Activated T-cell treated with anti-CD3 and anti-CD28 coated beads, Interleukin-2, amount 50 U/mL, for 1 hour (primary cell): ENCODE results near the gene ATXN2.
A peak's percentile ranks its signal among the peaks of the same experiment; 100 is the strongest.

ENCODE experiments used
- DNase-seq: peaks from one replicate; pipeline ENCODE4 v3.0.0-alpha.2; 2020

ATXN2 gene

GRCh38 chr12:111448846-111449790, 150.0 kb downstream of the ATXN2 start:
- DNase-seq = no peak

DNA sequence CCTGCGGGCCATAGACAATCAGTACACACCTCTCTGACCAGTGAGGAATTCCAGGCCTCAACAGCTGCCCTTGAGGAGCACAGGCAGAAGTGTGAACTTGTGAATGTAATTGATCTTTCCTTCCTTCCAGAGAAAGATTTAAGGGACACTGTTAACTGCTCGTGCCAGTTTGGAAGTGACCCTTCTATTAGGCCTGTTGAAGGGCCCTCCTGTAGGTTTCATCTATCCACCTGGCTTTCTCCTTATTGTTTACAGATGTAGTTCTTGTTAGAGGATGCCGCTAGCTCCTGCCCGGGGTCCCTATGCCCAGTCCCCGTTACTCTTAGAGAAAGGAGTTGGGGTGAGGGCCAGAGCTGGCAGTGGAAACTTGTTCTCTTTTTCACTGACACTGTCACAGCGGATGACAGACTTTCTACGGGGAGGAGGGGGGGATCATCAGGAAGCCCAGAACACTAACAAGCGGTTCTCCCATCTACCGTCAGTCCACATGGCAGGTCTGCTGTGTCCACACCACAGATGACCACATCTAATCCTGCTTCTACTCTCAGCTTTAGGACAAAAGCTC, 150.8 kb downstream of the ATXN2 start:
- DNase-seq = no peak

- no peak for DNase-seq
Observed at GRCh38 chr12:111447571-111448265, 151.4 kb downstream of the ATXN2 start.

GRCh38 chr12:111446631-111447570, 152.2 kb downstream of the ATXN2 start:
- no peak for DNase-seq

DNA sequence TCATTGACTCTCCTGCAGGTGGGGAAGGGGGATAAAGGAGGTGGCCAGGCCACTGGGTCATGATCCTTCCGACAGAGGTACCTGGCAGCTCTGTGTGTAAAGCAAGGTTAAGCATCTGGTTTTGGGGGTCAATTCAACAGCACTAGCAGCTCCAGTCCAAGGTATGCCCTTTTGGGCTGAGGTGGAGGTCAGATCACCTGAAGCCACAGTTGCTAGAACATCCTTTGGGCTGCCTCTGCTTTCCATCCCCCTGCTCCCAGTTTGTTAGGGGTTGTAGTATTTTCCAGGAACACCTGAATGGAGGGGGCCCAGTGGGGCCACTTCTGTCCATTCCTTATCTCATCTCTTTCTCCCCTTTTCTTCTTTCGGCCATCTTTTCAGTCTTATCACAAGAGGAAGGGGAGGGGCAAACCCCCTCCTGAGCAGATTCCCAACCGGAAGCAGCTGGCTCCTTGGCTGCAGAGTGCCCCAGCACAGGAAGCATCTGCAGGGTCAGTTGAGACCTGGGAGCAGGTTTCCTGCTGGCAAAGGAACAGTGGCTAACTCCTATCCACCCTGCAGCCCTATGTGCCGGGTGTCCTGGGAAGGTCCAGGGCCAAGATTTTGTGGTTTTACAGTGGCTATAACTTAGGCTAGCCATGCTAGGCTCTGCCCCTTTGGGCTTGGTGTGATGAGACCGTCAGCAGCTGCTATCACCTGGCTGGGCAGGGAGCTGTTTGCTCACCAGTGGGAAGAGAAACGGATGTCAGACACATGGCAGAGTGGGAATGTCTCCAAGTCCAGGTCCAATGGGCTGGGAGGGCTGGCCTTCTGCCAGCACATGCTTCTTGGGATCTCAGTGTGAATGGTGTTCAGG, 153.2 kb downstream of the ATXN2 start:
- no peak for DNase-seq

DNA sequence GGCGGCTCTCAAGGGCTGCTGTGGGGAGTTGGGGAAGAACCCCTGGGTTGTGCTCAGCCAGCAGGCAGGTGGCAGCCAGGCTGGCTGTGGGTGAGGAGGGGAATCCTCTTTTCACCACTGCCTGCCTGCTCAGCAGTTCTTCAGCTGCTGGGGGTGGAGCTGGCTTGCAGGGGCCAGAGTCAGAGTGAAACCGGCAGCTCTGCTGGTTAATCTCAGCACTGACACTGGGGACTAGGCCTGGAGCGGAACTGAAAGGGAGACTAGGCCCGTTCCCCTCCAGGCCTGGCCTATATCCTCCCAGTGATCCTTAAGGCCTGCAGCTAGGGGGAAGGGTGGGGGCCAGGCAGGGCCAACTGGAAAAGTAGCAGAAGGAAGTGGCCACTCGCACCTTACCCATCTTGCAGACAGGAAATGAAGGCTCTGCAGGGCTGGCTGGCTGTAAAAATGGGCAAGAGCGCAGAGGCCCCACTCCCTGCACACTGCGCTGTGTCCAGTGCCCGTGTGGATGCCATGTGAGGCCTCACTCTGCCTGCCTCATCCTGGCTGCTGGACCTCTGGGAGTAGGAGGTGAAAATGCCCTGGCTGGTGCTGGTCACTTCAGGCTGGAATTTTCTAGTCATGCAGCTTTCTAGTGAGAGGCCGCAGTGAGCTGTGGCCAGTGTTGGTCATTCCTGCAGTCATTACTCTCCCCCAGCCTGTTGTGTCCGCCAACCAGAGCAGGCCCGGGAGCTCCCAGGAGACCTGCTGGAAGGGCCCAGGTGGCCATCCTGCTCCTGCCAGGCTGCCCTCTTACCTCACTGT, 154.0 kb downstream of the ATXN2 start:
- DNase-seq = peak; percentile 75

GRCh38 chr12:111444314-111444924, 154.7 kb downstream of the ATXN2 start:
- DNase-seq = no peak

GRCh38 chr12:111443586-111443985, 155.5 kb downstream of the ATXN2 start:
- DNase-seq = no peak

DNA sequence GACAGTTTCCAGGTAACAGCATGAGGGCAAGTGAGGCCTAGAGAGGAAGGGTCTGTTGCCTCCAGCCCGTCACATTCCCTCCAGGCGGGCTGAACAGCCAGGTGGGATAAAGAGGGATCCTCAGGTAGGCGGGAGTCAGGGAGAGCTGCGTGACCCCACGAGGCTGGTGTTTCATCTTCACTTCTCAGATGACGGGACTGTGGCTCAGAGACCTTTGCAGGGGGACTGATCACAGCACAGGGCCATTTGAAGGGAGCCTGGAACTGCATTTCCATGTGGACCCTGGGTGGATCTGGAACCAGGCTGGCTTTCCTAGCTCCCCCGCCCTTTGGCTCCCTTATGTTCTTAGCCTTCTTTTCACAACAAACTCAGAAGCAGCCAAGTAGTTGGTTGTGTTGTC, 156.0 kb downstream of the ATXN2 start:
- DNase-seq = no peak

DNA sequence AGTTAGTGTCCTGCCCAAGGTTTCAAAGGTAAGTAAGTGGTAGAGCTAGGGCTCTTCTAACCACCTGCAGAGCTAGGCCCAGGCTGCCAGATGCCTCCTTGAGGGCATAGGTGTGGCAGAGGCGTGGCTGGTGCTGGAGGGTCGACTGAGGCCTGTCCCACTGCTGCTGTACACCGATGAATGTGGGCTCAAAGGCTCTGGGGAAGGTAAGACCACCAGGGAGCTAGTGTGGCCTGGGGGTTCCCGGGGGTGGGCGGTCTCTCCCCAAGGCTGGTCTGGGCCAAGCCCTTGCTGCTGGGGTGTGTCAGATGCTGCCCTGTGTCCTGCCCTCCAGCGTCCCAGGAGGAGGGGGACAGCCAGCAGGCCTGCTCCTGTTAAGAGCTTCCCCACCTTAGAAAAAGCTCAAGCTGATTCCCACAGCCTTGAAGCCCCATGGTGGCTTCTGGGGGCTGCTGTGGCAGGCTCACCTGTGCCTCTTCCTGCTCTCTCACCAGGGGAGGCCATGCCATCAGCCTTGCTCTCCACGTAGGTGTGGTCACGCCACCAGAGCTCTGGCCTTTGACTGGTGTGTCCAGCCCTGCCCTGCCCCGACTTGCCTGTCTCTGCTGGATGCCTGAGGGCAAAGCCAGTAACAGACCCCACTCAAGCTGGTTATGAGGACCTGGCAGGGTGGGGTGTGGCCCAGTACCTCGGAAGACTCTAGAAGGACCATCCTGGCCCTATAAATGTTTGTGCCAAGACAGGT, 156.6 kb downstream of the ATXN2 start:
- DNase-seq = no peak

DNA sequence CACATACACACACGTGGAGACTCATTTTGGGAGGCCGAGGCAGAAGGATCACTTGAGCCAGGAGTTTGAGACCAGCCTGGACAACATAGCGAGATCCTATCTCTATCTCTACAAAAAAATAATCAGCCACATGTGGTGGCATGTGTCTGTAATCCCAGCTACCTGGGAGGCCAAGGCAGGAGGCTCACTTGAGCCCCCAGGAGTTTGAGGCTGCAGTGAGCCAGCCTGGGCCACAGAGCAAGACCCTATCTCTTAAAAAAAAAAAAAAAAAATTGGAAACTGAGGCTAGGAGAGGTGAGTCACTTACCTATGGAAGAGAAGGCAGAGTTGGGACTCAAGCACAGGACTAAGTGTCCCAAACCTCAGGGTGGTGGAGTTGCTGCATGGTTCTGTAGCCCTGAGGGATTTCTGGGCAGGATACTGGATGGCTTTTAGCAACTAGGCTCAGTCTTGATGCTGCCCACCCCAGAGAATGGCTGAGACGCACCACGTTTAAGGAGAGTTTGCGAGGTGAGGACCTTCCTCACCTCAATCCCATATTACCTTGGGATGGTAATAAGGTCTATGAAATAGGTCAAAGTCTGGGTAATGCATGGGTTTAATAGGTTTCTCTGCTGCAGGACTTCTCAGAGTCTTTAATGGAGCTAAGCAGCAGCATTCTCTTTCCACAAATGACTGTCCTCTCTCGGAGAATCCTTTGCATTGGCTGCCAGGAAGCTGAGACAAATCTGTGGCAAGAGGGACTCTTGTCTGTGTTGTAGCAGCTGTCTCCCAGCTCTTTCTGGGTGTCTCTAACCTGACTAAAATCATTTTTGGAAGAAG, 157.8 kb downstream of the ATXN2 start:
- DNase-seq = no peak

GRCh38 chr12:111440631-111441030, 158.5 kb downstream of the ATXN2 start:
- no peak for DNase-seq

DNA sequence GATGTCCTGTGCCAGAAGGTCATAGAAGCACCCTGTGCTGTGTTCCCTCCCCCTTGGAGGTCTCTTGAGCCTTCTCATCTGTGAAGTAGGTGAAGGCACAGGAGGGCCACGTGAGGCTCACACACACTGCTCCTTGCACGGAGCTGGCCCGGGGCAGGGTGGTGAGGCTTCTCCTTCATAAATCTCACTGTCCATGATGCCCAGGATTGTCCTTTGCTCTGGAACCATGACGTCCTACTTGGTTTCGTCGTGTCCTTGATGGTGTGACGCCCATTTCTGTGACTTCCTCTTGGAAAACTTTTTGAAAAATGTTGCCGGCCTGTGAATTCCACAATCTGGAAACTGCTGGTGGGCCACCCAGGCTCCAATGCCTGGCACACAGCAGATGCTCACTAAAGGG, 159.0 kb downstream of the ATXN2 start:
- DNase-seq = no peak

DNA sequence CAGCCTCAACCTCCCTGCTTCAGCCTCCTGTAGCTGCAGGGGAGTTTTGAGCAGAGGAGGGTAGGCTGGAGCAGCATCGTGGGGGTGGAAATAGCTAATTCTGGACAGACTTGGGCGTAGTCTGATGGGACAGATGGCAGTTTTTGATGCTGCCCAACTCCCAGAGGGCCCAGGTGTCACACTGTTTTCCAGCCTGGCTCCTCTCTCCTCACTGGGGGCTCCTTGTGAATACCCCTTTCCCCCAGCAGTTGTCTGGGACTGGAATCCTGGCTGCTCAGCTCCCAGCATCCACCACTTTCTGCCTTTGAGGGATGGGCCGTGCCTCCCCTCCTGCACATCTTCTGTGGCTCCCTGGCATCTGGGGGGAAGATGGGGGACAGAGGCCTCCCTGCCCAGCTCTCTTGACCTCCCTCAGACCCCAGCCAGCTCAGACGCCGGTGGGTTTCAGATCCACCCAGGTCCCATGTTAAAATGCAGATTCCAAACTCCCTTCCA, 159.4 kb downstream of the ATXN2 start:
- DNase-seq = no peak

DNA sequence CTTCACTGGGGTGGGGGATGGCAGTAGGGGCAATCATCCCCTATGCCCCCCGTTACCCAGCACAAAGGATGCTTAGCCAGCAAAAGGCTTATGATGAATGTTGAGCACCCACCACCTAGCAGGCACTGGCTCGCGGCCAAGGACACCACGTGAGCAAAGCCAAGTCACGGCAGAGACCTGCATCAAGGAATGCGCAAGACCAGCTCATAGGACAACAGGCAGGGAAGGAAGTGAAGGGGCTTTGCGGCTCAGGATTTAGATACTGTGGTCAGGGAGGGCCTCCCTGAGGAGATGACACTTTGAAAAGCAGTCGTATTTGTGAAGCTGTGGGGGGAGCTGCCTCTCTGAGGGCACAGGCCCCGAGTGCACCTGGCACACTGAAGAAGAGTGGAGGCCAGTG, 160.6 kb downstream of the ATXN2 start:
- DNase-seq = peak; percentile 72

DNA sequence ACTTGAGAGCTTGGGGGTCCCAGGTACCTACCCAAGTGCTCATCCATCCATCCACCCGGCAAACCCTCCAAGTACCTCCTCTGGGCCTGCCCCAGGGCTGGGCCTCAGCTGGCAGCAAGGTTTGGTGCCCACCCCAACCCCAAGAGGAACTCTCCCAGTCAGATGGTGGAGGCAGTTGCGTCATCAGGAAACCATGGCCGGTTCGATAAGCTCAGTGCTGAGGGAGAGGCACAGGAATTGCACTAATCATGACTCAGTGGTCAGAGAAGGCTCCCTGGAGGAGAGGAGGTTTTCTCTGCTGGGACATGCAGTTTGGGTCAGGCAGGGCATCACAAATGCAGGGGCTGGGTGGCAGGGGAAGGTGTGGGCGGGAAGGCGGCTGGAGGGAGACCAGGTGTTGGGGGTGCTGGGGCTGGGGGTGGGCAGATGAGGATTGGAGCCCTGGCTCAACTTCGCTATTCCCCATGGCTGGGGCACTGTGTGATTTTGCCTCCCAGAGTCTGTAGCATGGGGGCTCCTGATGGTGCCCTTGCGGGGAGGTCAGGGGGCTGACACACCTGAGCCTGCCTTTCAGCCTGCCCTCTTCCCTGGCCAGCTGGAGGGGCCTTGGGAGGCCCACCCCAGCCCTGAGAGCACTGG, 161.2 kb downstream of the ATXN2 start:
- peak; percentile 48 for DNase-seq

DNA sequence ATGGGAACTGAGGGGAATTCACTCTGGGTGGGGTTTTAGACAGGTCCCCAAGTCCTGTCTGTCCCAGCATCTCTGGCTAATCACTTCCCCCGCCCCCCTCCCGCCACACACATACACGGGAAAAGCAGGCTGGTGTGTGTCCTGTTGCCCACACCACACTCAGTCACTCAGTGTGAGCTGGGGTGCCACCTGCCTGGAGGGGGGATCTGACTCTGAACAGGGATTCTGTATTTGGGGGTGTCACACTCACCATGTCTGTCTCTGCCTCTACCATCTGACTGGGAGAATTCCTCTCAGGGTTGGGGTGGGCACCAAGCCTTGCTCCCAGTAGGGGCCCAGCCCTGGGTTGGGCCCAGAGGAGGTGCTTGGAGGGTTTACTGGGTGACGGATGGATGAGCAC, 162.3 kb downstream of the ATXN2 start:
- no peak for DNase-seq

GRCh38 chr12:111436266-111436665, 162.8 kb downstream of the ATXN2 start:
- DNase-seq = no peak
